DOHH2 (cell line): ENCODE data around the gene NDUFV2.

Experiments
- H3F3A ChIP-seq: fragments of 200-600 bp; sonication (generic), shearing (Covaris generic); 2 replicates; pipeline ENCODE4 v1.6.0; 2016; ENCODE audit warnings: antibody characterized with exemption, mild to moderate bottlenecking; ENCODE audit not compliant: control insufficient read depth, insufficient read depth
- H3K27ac ChIP-seq: fragments of 200-600 bp; sonication (generic); 2 replicates; pipeline ENCODE4 v1.5.1; 2014; ENCODE audit warnings: low read depth, mild to moderate bottlenecking, low read length, moderate library complexity
- H3K27me3 ChIP-seq: fragments of 200-600 bp; sonication (generic); 2 replicates; pipeline ENCODE4 v1.6.1; 2014; ENCODE audit warnings: mild to moderate bottlenecking, low read length, mixed read lengths; ENCODE audit not compliant: control insufficient read depth
- H3K36me3 ChIP-seq: fragments of 200-600 bp; sonication (generic); 2 replicates; pipeline ENCODE4 v1.6.1; 2014; ENCODE audit warnings: mild to moderate bottlenecking, low read length, moderate library complexity, mixed read lengths; ENCODE audit not compliant: control insufficient read depth
- H3K4me1 ChIP-seq: fragments of 200-600 bp; sonication (generic); 2 replicates; pipeline ENCODE4 v1.6.1; 2014; ENCODE audit warnings: mild to moderate bottlenecking, low read length, mixed read lengths; ENCODE audit not compliant: control insufficient read depth
- H3K4me2 ChIP-seq: fragments of 200-600 bp; sonication (generic); 2 replicates; pipeline ENCODE4 v1.6.0; 2014; ENCODE audit warnings: mild to moderate bottlenecking, low read length, moderate library complexity
- H3K4me3 ChIP-seq: fragments of 200-600 bp; sonication (generic); 2 replicates; pipeline ENCODE4 v1.5.1; 2014; ENCODE audit warnings: mild to moderate bottlenecking, low read length, mixed read lengths
- H3K79me2 ChIP-seq: fragments of 200-600 bp; sonication (generic); 2 replicates; pipeline ENCODE4 v1.6.1; 2014; ENCODE audit warnings: mild to moderate bottlenecking, low read length, mixed read lengths; ENCODE audit not compliant: control insufficient read depth
- H3K9me2 ChIP-seq: fragments of 200-600 bp; sonication (generic); replicated peaks from 2 replicates; pipeline ENCODE4 v1.6.1; 2014; ENCODE audit warnings: mild to moderate bottlenecking, low read length, mixed read lengths; ENCODE audit not compliant: control insufficient read depth
- H3K9me3 ChIP-seq: fragments of 200-600 bp; sonication (generic); 2 replicates; pipeline ENCODE4 v1.6.1; 2014; ENCODE audit warnings: antibody characterized with exemption, low read length, mixed read lengths; ENCODE audit not compliant: control insufficient read depth, insufficient read depth
- H4K20me1 ChIP-seq: fragments of 200-600 bp; sonication (generic); 2 replicates; pipeline ENCODE4 v1.6.0; 2014; ENCODE audit warnings: low read depth, mild to moderate bottlenecking, antibody characterized with exemption, low read length, moderate library complexity; ENCODE audit not compliant: control insufficient read depth, insufficient read depth
- EZH2phosphoT487 ChIP-seq: fragments of 200-600 bp; sonication (generic); IDR thresholded peaks from 2 replicates; pipeline ENCODE4 v1.6.1; 2017; ENCODE audit warnings: borderline replicate concordance, mild to moderate bottlenecking, antibody characterized with exemption, low read length, moderate library complexity, mixed read lengths
- TF ChIP-seq, protein P1 (sequence below): fragments of 200-600 bp; sonication (generic); IDR thresholded peaks from one replicate; pipeline ENCODE4 v1.5.1; 2014; ENCODE audit warnings: antibody characterized with exemption, mild to moderate bottlenecking, low read depth, low read length; ENCODE audit not compliant: poor library complexity, severe bottlenecking

Gene NDUFV2

DNA sequence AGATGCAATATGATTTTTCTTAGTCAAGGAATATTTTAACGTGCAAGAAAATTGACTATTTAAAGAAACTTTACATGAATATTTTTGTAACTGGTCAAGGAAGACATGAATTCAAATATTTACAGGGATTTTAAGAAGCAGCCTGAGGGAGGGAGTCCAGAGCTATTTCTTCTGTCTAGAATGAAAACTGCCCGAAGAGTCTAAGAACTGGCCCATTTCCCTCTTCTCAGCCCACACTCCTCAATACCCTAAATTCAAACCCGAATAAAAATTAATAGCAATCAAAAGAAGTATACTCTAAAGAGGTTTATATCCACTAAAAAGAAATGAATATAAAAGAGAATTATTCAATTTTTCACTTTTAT, 6.5 kb upstream of the NDUFV2 start:
- Histone ChIP-seq H3K4me3 (peak overlapping the region; percentile 52), H3K27me3 (no peaks in the 10 kb centered on the region), H3K4me2 (peak overlapping the region; percentile 68), H3K79me2 (no peaks in the 10 kb centered on the region), H3K4me1 (peaks cover 18% of the 10 kb centered on the region), H3K27ac (peak overlapping the region; percentile 31), H3F3A (no peaks in the 10 kb centered on the region), H3K9me3 (no peaks in the 10 kb centered on the region), H3K36me3 (no peaks in the 10 kb centered on the region), H4K20me1 (no peaks in the 10 kb centered on the region), H3K9me2 (no peaks in the 10 kb centered on the region)
- TF ChIP-seq, protein P1, sequence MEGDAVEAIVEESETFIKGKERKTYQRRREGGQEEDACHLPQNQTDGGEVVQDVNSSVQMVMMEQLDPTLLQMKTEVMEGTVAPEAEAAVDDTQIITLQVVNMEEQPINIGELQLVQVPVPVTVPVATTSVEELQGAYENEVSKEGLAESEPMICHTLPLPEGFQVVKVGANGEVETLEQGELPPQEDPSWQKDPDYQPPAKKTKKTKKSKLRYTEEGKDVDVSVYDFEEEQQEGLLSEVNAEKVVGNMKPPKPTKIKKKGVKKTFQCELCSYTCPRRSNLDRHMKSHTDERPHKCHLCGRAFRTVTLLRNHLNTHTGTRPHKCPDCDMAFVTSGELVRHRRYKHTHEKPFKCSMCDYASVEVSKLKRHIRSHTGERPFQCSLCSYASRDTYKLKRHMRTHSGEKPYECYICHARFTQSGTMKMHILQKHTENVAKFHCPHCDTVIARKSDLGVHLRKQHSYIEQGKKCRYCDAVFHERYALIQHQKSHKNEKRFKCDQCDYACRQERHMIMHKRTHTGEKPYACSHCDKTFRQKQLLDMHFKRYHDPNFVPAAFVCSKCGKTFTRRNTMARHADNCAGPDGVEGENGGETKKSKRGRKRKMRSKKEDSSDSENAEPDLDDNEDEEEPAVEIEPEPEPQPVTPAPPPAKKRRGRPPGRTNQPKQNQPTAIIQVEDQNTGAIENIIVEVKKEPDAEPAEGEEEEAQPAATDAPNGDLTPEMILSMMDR = no peak
- no peak for TF ChIP-seq EZH2phosphoT487

DNA sequence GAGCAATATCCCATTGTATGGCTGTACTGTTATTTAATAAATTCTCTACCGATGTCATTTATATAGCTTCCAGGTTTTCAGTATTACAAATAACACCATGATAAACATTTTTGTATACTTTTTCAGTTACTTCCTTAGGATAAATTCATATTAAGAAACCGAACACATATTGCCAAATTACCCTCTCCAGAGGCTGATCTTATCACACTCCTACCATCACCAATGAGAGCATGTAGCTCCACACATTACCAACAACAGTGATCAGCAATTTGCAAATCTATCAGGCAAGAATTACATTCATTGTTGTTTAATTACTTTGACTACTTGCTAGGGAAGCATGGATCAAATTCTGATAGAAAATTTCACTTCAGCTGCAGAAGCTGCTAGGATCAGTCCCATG, 5.8 kb upstream of the NDUFV2 start:
- Histone ChIP-seq H3K27me3 (no peaks in the 10 kb centered on the region), H4K20me1 (no peaks in the 10 kb centered on the region), H3K79me2 (peaks cover 4% of the 10 kb centered on the region), H3K4me2 (no peak overlapping the region), H3K4me3 (no peak overlapping the region), H3K36me3 (no peaks in the 10 kb centered on the region), H3K9me2 (no peaks in the 10 kb centered on the region), H3K4me1 (peaks cover 23% of the 10 kb centered on the region), H3K9me3 (no peaks in the 10 kb centered on the region), H3K27ac (no peak overlapping the region), H3F3A (no peaks in the 10 kb centered on the region)
- TF ChIP-seq, protein P1 = no peak
- no peak for TF ChIP-seq EZH2phosphoT487

DNA sequence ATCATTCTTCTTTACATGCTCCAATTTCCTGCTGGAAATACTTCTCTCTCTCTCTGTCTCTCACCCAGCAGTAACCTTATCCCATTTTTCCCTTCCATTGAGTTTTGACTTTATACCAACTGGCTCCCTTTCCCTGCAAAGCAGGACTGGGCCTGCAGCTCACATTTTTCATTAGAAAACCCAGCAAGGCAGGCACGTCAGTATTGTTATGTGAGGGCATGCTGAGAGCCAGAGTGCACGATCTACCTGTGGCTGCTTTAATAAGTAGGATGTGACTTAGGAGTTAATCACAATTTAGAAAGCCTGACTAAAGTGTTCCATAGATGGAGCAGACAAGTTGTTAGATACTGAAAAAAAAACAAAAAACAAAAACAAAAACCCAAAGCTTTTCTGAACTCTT, 5.2 kb upstream of the NDUFV2 start:
- H3K79me2 ChIP-seq = peaks cover 10% of the 10 kb centered on the region

More for the DNA sequence above, 5.2 kb upstream of the NDUFV2 start:
- H3K4me2 ChIP-seq = no peak overlapping the region
- no peak overlapping the region for H3K4me3 ChIP-seq
- peaks cover 23% of the 10 kb centered on the region for H3K4me1 ChIP-seq
- H3K9me3 ChIP-seq = no peaks in the 10 kb centered on the region
- no peaks in the 10 kb centered on the region for H4K20me1 ChIP-seq
- TF ChIP-seq, protein P1 = no peak
- no peak for TF ChIP-seq EZH2phosphoT487
- no peaks in the 10 kb centered on the region for H3K9me2 ChIP-seq
- peaks cover 3% of the 10 kb centered on the region; the same call in 1 of the 2 replicates for H3K36me3 ChIP-seq
- no peaks in the 10 kb centered on the region for H3F3A ChIP-seq
- H3K27ac ChIP-seq = no peak overlapping the region
- H3K27me3 ChIP-seq = no peaks in the 10 kb centered on the region
